DND-41 (cell line): ENCODE measurements around the gene GRID2IP.

Source experiments
- ATAC-seq: fragments of 200-7000 bp; cut with Tn5 transposase; 3 replicates; pipeline ENCODE4 v1.9.1; 2021; ENCODE audit warnings: low read depth; ENCODE audit not compliant: insufficient read depth
- DNase-seq: peaks from one replicate; pipeline ENCODE4 v3.0.0-alpha.2; 2020
- H2AFZ ChIP-seq: 2 replicates; pipeline ENCODE4 v1.6.0; 2012; ENCODE audit warnings: low read depth, low read length
- H3K27ac ChIP-seq: 2 replicates; pipeline ENCODE4 v1.5.1; 2012; ENCODE audit warnings: low read length, inconsistent platforms
- H3K27me3 ChIP-seq: fragments of 200-600 bp; sonication (generic); 2 replicates; pipeline ENCODE4 v1.6.0; 2012; ENCODE audit warnings: low read length, mild to moderate bottlenecking, inconsistent platforms; ENCODE audit not compliant: insufficient read depth, poor library complexity
- H3K36me3 ChIP-seq: 2 replicates; pipeline ENCODE4 v1.5.1; 2012; ENCODE audit warnings: low read length, inconsistent platforms; ENCODE audit not compliant: insufficient read depth
- H3K4me1 ChIP-seq: 2 replicates; pipeline ENCODE4 v1.5.1; 2012; ENCODE audit warnings: mild to moderate bottlenecking, low read length; ENCODE audit not compliant: insufficient read depth
- H3K4me2 ChIP-seq: 2 replicates; pipeline ENCODE4 v1.6.0; 2012; ENCODE audit warnings: mild to moderate bottlenecking, moderate library complexity, low read length, inconsistent platforms; ENCODE audit not compliant: insufficient read depth
- H3K4me3 ChIP-seq, 2 experiments: fragments of 200-600 bp in 1 of 2; shearing (Covaris generic) in 1 of 2; 2 replicates each; pipeline ENCODE4 v1.5.1; 2012 to 2016; ENCODE audit warnings: inconsistent platforms in 2 of 2, low read length in 2 of 2, mild to moderate bottlenecking in 2 of 2, low read depth in 1 of 2, moderate library complexity in 1 of 2
- H3K79me2 ChIP-seq: 2 replicates; pipeline ENCODE4 v1.6.0; 2012; ENCODE audit warnings: low read length, inconsistent platforms; ENCODE audit not compliant: insufficient read depth
- H3K9ac ChIP-seq: 2 replicates; pipeline ENCODE4 v1.6.0; 2012; ENCODE audit warnings: low read depth, mild to moderate bottlenecking, inconsistent platforms, low read length, moderate library complexity
- H3K9me3 ChIP-seq: 2 replicates; pipeline ENCODE4 v1.5.1; 2012; ENCODE audit warnings: low read length, moderate library complexity, mild to moderate bottlenecking, inconsistent platforms; ENCODE audit not compliant: insufficient read depth, severe bottlenecking
- H4K20me1 ChIP-seq: 2 replicates; pipeline ENCODE4 v1.6.0; 2012; ENCODE audit warnings: low read length; ENCODE audit not compliant: insufficient read depth
- EZH2 ChIP-seq: IDR thresholded peaks from 3 replicates; pipeline ENCODE4 v1.6.1; 2012; ENCODE audit warnings: borderline replicate concordance, low read depth, mild to moderate bottlenecking, moderate library complexity, low read length, inconsistent platforms; ENCODE audit not compliant: severe bottlenecking
- TF ChIP-seq, protein P1 (sequence below): IDR thresholded peaks from 2 replicates; pipeline ENCODE4 v1.5.1; 2012; ENCODE audit warnings: borderline replicate concordance, low read length, moderate library complexity, mild to moderate bottlenecking; ENCODE audit not compliant: poor library complexity, severe bottlenecking; ENCODE audit errors: extremely low read depth

The GRID2IP gene

DNA sequence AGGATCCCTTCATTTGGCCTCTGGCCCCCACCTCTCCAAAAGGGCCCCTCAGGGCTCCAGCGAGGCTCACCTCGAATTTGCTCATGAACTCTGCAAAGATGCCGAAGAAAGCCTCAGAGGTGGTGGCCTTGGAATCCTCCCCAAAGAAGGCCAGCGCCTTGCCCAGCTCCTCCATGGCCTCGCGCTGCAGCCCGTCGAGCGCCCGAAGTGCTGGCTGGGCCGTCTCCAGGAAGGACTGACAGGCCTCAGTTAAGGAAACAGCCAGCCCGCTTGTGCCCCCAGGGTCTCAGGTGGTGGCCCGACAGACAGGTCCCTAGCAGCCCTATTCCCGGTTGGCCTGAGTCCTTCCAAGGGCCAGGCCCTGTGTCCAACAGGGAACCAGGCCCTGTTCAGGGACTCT lies 53.3 kb downstream of the GRID2IP start:
- no peaks in the 10 kb centered on the region for H3K4me1 ChIP-seq
- DNase-seq (no peak), ATAC-seq (no peak)
- no peak overlapping the region for H2AFZ ChIP-seq
- no peak overlapping the region for H3K4me3 ChIP-seq
- H3K36me3 ChIP-seq, result no peaks in the 10 kb centered on the region
- H3K79me2 ChIP-seq, result no peaks in the 10 kb centered on the region
- no peak overlapping the region for H3K4me2 ChIP-seq
- H3K9me3 ChIP-seq, result no peaks in the 10 kb centered on the region
- no peak overlapping the region for H3K9ac ChIP-seq
- TF ChIP-seq, protein P1, sequence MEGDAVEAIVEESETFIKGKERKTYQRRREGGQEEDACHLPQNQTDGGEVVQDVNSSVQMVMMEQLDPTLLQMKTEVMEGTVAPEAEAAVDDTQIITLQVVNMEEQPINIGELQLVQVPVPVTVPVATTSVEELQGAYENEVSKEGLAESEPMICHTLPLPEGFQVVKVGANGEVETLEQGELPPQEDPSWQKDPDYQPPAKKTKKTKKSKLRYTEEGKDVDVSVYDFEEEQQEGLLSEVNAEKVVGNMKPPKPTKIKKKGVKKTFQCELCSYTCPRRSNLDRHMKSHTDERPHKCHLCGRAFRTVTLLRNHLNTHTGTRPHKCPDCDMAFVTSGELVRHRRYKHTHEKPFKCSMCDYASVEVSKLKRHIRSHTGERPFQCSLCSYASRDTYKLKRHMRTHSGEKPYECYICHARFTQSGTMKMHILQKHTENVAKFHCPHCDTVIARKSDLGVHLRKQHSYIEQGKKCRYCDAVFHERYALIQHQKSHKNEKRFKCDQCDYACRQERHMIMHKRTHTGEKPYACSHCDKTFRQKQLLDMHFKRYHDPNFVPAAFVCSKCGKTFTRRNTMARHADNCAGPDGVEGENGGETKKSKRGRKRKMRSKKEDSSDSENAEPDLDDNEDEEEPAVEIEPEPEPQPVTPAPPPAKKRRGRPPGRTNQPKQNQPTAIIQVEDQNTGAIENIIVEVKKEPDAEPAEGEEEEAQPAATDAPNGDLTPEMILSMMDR, result no peak
- no peak for TF ChIP-seq EZH2
- H4K20me1 ChIP-seq, result no peaks in the 10 kb centered on the region
- H3K27ac ChIP-seq, result no peak overlapping the region
- no peaks in the 10 kb centered on the region for H3K27me3 ChIP-seq

DNA sequence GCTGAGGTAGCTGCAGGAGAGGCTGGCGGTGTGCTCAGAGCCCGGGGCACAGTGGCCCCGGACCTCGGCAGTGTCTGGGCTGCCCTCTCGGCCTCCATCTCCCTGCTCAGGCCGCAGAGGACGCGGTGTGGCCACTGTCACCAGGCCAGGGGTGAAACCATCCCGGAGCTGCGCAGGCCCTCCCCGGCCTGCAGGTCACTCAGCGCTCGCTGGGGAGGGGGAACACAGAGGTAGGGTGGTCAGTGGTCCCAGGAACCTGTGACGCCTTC lies 53.7 kb downstream of the GRID2IP start:
- Histone ChIP-seq H3K4me3 (no peak overlapping the region), H3K4me2 (no peak overlapping the region), H3K9me3 (no peaks in the 10 kb centered on the region), H3K27ac (no peak overlapping the region), H2AFZ (no peak overlapping the region), H3K9ac (no peak overlapping the region), H4K20me1 (no peaks in the 10 kb centered on the region), H3K36me3 (no peaks in the 10 kb centered on the region), H3K79me2 (no peaks in the 10 kb centered on the region), H3K4me1 (no peaks in the 10 kb centered on the region), H3K27me3 (no peaks in the 10 kb centered on the region)
- DNase-seq (no peak), ATAC-seq (no peak)
- TF ChIP-seq, protein P1, result no peak
- no peak for TF ChIP-seq EZH2

DNA sequence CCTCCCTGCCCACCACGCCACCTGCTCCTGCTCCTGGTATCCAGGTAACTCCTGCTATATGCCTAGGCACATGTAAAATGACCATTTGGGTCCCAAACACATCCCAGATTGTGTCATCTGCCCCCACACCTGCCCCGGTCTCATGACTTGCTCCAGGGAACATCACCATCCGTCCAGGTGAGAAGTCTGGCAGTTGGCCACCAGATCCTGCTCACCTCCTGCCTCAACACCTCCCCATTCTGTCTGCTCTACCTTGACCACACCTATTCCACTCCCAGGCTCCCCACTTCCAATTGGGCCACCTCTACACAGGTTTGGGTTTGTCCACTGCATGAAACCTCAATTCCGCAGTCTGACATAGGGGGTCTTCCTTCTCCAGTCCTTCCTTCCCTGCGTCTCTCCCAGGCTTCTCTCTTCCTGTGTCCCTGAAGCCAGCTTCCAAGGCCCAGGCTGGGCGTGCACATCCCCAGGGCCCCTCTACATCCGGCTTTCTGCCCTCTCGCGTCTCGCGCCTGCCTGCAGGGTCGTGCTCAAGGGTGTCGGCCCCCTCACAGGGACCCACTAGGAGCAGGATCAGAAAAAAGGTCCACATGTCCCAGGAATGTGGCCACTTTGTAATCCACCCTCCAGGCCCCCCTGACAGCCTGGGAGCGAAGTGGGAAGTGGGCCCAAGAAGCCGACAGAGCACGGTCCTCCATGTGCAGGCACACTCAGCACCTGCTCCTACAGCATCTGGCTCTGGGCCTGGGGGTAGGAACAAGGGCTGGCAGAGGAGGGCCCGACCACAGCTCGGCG lies 54.2 kb downstream of the GRID2IP start:
- Histone ChIP-seq H4K20me1 (no peaks in the 10 kb centered on the region), H3K36me3 (no peaks in the 10 kb centered on the region), H3K4me1 (no peaks in the 10 kb centered on the region), H3K9ac (no peak overlapping the region), H3K27ac (no peak overlapping the region), H3K4me2 (no peak overlapping the region), H3K79me2 (no peaks in the 10 kb centered on the region), H3K9me3 (no peaks in the 10 kb centered on the region), H3K27me3 (no peaks in the 10 kb centered on the region), H2AFZ (no peak overlapping the region), H3K4me3 (no peak overlapping the region)
- ATAC-seq, result no peak
- no peak for DNase-seq
- no peak for TF ChIP-seq EZH2
- TF ChIP-seq, protein P1, result no peak
